Motor neuron (in vitro differentiated cells): ENCODE measurements around the gene ARHGEF18. TPM values are rescaled to one million over a fixed set of nuclear protein-coding genes. Genes with fewer than 3 reads are reported as not detected.
A peak's percentile ranks its signal among the peaks of the same experiment; 100 is the strongest.
"Not testable (repeated sequence)": the region's sequence is repeated elsewhere in the genome, so short reads cannot be mapped to it uniquely, and the experiment has no call there.

ENCODE experiments used
- ATAC-seq, 8 experiments: fragments of 200-7000 bp; cut with Tn5 transposase; replicated peaks in 6 of 8; 2 replicates each; pipeline ENCODE4 v1.8.0; 2021; ENCODE audit warnings: mild to moderate bottlenecking in 8 of 8, moderate library complexity in 8 of 8
- H3K27ac ChIP-seq, 2 donors: fragments of 250-450 bp; sonication (Bioruptor Pico); 2 replicates each; pipeline ENCODE4 v1.9.0; 2021; ENCODE audit warnings: antibody characterized with exemption in 2 of 2, mild to moderate bottlenecking in 2 of 2, moderate library complexity in 1 of 2
- H3K4me1 ChIP-seq, 2 donors: fragments of 250-450 bp; sonication (Bioruptor Pico); replicated peaks in 1 of 2; 2 replicates each; pipeline ENCODE4 v1.6.1; 2021; ENCODE audit warnings: antibody characterized with exemption in 2 of 2, mild to moderate bottlenecking in 2 of 2, moderate library complexity in 1 of 2
- H3K4me3 ChIP-seq, 5 donors: fragments of 250-450 bp; sonication (Bioruptor Pico); 2 replicates each; pipeline ENCODE4 v1.9.0; 2021; ENCODE audit warnings: antibody characterized with exemption in 5 of 5, mild to moderate bottlenecking in 5 of 5, moderate library complexity in 4 of 5
- WGBS, 10 experiments: fragments of 450-650 bp; shearing (Covaris generic); methylation state at CpG; one replicate each; pipeline ENCODE4 v1.0.0; 2022; 5-methylcytosine and 5-hydroxymethylcytosine counted together
- in situ Hi-C, 9 experiments: fragments of 400-800 bp; cut with MboI; loops; one replicate each; pipeline ENCODE4 v1.15.0; 2021; ENCODE audit warnings: low sequenced_read_pairs in 9 of 9, low pct_unique_long_range_greater_than_20kb in 2 of 9; ENCODE audit not compliant: unreplicated experiment in 9 of 9
- total RNA-seq, 8 experiments: library from RNA; unstranded; fragments of 300-600 nt; gene quantifications; 2 replicates each; pipeline versions ENCODE4 v1.2.3 to v1.2.4, GENCODE V29; 2022

Gene ARHGEF18
- total RNA-seq: 10 to 100 TPM; 12.8 to 33.8 (median 17.4) TPM

- Histone ChIP-seq H3K4me3 (no peak within 1 kb of the TSS), H3K4me1 (no peaks in the 10 kb centered on the region), H3K27ac (no peak within 1 kb of the TSS)
- no peak for ATAC-seq
- 20 to 100% (median 75%) methylated on average over 1 to 8 of the region's 13 CpGs; no CpG with 5 or more reads in 2 of the 10 experiments for WGBS, 10 experiments
- in situ Hi-C loops: loop anchor here in 5 of 9 experiments (10.0 to 25.0 kb wide), 3 partner anchors 211 to 244 kb away; no protein-coding TSS in a partner anchor
These were observed at the start of gene ARHGEF18 for GRCh38 chr19:7348587-7349230. Gene ARHGEF18 (plus strand): TSS chr19:7348937. CDS start chr19:7362891, 13,954 bp downstream.

DNA sequence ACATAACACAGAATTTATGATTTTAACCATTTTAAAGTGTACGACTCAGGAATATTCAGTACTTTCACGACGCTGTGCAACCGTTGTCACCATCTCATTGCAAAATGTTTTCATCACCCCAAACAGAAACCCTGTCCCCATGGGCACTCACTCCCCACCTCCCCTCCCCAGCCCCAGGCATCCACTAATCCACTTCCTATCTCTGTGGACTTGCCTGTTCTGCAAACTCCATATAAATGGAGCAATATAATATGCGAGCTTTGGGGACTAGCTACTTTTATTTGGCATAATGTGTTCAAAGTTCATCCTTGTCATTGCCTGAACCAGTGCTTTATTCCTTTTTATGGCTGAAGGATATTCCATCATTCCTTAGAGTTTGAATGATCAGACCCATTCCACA, 47.2 kb upstream of the ARHGEF18 start:
- in situ Hi-C loops: no loop called here
- Histone ChIP-seq H3K27ac (no peak overlapping the region), H3K4me3 (no peak overlapping the region), H3K4me1 (no peaks in the 10 kb centered on the region)
- WGBS, 10 experiments: 50 to 100% (median 86%) methylated on average over 1 to 5 of the region's 5 CpGs; no CpG with 5 or more reads in 3 of the 10 experiments
- no peak for ATAC-seq

- Histone ChIP-seq H3K4me1 (no peaks in the 10 kb centered on the region), H3K27ac (no peak overlapping the region), H3K4me3 (no peak overlapping the region)
- 50 to 100% (median 83%) methylated on average over 1 to 4 of the region's 4 CpGs for WGBS, 10 experiments
- no peak for ATAC-seq
- in situ Hi-C loops: no loop called here
These were observed 45.3 kb upstream of the ARHGEF18 start for GRCh38 chr19:7303470-7303869.

- no peak for ATAC-seq
- H3K27ac ChIP-seq: no peak overlapping the region
- no peaks in the 10 kb centered on the region for H3K4me1 ChIP-seq
- WGBS, 10 experiments: 11 to 93% (median 54%) methylated on average over 4 to 9 of the region's 9 CpGs; no CpG with 5 or more reads in 2 of the 10 experiments
- no peak overlapping the region for H3K4me3 ChIP-seq
- in situ Hi-C loops: no loop called here
These were observed 44.5 kb upstream of the ARHGEF18 start for GRCh38 chr19:7304200-7304599.

GRCh38 chr19:7307590-7308218, 41.0 kb upstream of the ARHGEF18 start:
- H3K4me1 ChIP-seq: no peaks in the 10 kb centered on the region
- 40 to 100% (median 73%) methylated on average over 1 to 7 of the region's 7 CpGs; no CpG with 5 or more reads in 1 of the 10 experiments for WGBS, 10 experiments
- H3K27ac ChIP-seq: no peak overlapping the region
- no peak overlapping the region for H3K4me3 ChIP-seq
- no peak for ATAC-seq
- in situ Hi-C loops: no loop called here

- WGBS, 10 experiments: 20 to 70% (median 57%) methylated on average over 1 to 6 of the region's 9 CpGs; no CpG with 5 or more reads in 3 of the 10 experiments
- in situ Hi-C loops, H3K4me1 ChIP-seq, H3K4me3 ChIP-seq, H3K27ac ChIP-seq, ATAC-seq: not testable (repeated sequence)
These were observed 40.4 kb upstream of the ARHGEF18 start for GRCh38 chr19:7308327-7308726.

GRCh38 chr19:7311911-7312310, 36.8 kb upstream of the ARHGEF18 start:
- in situ Hi-C loops: no loop called here
- H3K4me3 ChIP-seq: no peak overlapping the region
- H3K4me1 ChIP-seq: no peaks in the 10 kb centered on the region
- H3K27ac ChIP-seq: no peak overlapping the region
- ATAC-seq: no peak
- WGBS, 10 experiments: 55 to 100% (median 84%) methylated on average over 2 to 10 of the region's 12 CpGs

DNA sequence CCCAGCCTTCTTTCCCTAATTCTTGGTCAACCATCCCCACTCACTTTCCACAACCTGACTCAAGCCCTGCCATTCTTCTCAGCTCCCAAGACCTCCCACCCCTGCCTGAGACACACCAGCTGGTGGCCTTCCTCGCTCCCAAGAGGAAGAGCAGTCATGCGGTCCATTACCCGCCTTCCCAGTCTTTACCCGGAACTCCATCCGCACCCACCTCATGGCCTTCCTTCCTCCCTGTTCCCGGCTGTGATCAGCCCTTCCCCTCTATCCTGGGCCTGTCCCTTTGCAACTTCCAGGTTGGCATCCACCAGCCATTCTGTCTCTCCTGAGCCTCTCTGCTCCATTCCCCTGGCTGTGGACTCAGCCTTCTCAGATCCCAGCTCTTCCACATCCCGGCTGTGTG, 35.9 kb upstream of the ARHGEF18 start:
- no peak overlapping the region for H3K27ac ChIP-seq
- no peak for ATAC-seq

DNA sequence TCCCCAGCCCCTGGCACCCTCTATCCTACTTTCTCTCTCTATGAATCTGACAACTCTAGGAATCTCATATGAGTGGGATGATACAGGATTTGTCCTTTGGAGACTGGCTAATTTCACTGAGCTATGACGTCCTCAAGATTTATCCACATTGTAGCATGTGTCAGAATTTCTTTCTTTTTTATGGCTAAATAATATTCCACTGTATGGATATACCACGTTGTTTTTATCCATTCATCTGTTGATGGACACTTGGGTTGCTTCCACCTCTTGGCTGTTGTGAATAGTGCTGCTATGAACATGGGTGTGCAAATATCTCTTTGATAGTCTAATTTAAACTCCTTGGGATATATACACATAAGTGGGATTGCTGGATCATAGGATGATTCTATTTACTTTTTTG, 30.6 kb upstream of the ARHGEF18 start:
- no peaks in the 10 kb centered on the region for H3K4me1 ChIP-seq
- no peak for ATAC-seq
- no peak overlapping the region for H3K27ac ChIP-seq
- in situ Hi-C loops: no loop called here
- WGBS, 10 experiments: 0 to 55% (median 29%) methylated on average over 1 to 2 of the region's 2 CpGs; no CpG with 5 or more reads in 2 of the 10 experiments
- H3K4me3 ChIP-seq: no peak overlapping the region

More for the DNA sequence above, 35.9 kb upstream of the ARHGEF18 start:
- no peaks in the 10 kb centered on the region for H3K4me1 ChIP-seq
- in situ Hi-C loops: no loop called here
- H3K4me3 ChIP-seq: no peak overlapping the region
- WGBS, 10 experiments: 55 to 100% (median 79%) methylated on average over 1 to 6 of the region's 7 CpGs; no CpG with 5 or more reads in 5 of the 10 experiments

GRCh38 chr19:7326105-7326877, 22.4 kb upstream of the ARHGEF18 start:
- Histone ChIP-seq H3K27ac (no peak overlapping the region), H3K4me1 (no peaks in the 10 kb centered on the region), H3K4me3 (no peak overlapping the region)
- WGBS, 10 experiments: 54 to 77% (median 64%) methylated on average over 1 to 8 of the region's 10 CpGs
- in situ Hi-C loops: loop anchor here in 4 of 9 experiments (25.0 kb wide), 2 partner anchors 189 to 214 kb away; no protein-coding TSS in a partner anchor
- peak in 1 of 8 experiments; percentile 45 for ATAC-seq

DNA sequence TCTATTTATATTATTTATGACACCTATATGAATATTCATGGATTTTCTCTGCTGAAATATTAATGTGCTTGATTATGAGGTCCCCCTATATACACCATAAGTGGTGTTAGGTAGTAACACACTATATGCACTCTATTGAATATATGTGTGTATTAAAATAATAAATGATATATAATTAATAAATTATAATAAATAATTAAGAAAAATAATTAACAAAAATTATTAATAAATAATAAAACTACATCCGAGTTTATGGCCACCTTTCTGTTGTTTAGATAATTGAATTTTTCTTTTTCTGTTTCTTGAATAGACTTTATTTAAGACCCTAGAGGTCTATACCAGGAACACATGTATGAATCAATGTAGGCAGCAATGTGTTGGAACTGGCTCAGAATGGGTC, 20.9 kb upstream of the ARHGEF18 start:
- Histone ChIP-seq H3K27ac (no peak overlapping the region), H3K4me3 (no peak overlapping the region), H3K4me1 (no peaks in the 10 kb centered on the region)
- 0 to 67% (median 35%) methylated on average over 1 of the region's 1 CpG; no CpG with 5 or more reads in 2 of the 10 experiments for WGBS, 10 experiments
- ATAC-seq: no peak
- in situ Hi-C loops: loop anchor here in 4 of 9 experiments (25.0 kb wide), 2 partner anchors 191 to 216 kb away; no protein-coding TSS in a partner anchor

GRCh38 chr19:7328647-7329046, 20.1 kb upstream of the ARHGEF18 start:
- in situ Hi-C loops: loop anchor here in 4 of 9 experiments (25.0 kb wide), 2 partner anchors 191 to 216 kb away; no protein-coding TSS in a partner anchor
- 67 to 100% (median 93%) methylated on average over 1 to 4 of the region's 4 CpGs; no CpG with 5 or more reads in 1 of the 10 experiments for WGBS, 10 experiments
- Histone ChIP-seq H3K27ac (no peak overlapping the region), H3K4me3 (no peak overlapping the region), H3K4me1 (no peaks in the 10 kb centered on the region)
- ATAC-seq: no peak

DNA sequence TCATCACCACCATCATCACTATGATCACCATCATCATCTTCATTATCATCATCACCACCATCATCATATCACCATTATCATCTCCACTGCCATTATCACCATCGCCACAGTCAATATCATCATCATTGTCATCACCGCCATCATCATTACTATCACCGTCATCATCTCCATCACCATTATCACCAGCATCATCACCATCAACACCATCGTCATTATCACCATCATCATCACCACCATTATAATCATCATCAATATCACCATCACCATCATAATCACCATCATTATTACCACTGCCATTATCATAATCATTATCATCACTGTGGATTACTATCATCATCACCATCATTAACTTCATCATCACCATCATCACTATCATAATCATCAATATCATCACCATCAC, 17.3 kb upstream of the ARHGEF18 start:
- in situ Hi-C loops: loop anchor here in 4 of 9 experiments (25.0 kb wide), 2 partner anchors 194 to 219 kb away; no protein-coding TSS in a partner anchor
- no peak overlapping the region for H3K27ac ChIP-seq
- H3K4me1 ChIP-seq: no peaks in the 10 kb centered on the region
- 33 to 92% (median 80%) methylated on average over 1 to 4 of the region's 4 CpGs for WGBS, 10 experiments
- no peak for ATAC-seq
- H3K4me3 ChIP-seq: no peak overlapping the region
